ENCODE data around the gene PLCB3.

PLCB3 gene

DNA sequence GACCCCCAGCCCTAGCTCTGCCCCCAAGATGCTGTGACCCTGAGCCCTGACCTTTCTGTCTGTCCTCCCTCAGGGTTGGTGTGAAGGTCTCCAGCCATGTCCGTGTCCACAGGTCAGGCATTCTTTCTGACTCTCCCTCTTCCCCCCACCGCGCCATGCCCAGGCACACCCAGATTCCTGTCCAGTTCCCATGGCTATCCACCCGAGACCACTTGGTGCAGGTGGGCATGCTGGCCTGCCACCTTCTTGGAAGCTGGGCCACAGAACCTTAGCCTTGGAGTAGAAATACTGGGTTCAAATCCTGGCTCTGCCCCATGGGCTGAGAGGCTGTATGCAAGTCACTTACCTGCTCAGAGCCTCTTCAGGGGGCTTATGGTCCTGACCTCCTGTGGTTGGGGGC lies 2.3 kb upstream of the PLCB3 start:
- TF ChIP-seq EZH2 (optimal IDR thresholded peaks at IDR 0.05; ENCODE audit: low read depth, low read length) = no peak
- TF ChIP-seq EZH2phosphoT487 (IDR thresholded peaks at IDR 0.05; ENCODE audit: low read length) = no peak
- TF ChIP-seq CTCF (IDR thresholded peaks at IDR 0.05; ENCODE audit: low read length) = no peak
- Histone ChIP-seq H3F3A (ENCODE audit: insufficient read depth, low read length) (0 out of 2 replicates have a peak, but pooled peaks cover 4% of the 10 kb centered on the region), H3K4me2 (ENCODE audit: low read depth, low read length) (no peak overlapping the region), H3K4me3 (ENCODE audit: low read length) (no peak overlapping the region), H3K27ac (ENCODE audit: low read length) (no peak overlapping the region), H3K9me3 (replicated peaks; ENCODE audit: insufficient read depth, low read length) (no peaks in the 10 kb centered on the region), H3K27me3 (replicated peaks; ENCODE audit: insufficient read depth, low read length) (peaks cover 5% of the 10 kb centered on the region; the same call in 1 of the 2 replicates), H3K9me2 (replicated peaks; ENCODE audit: insufficient read depth, low read length) (no peaks in the 10 kb centered on the region), H3K9ac (ENCODE audit: low read length) (no peak overlapping the region), H3K36me3 (replicated peaks; ENCODE audit: insufficient read depth, low read length) (no peaks in the 10 kb centered on the region), H3K79me2 (ENCODE audit: low read length) (peaks cover 35% of the 10 kb centered on the region), H2AFZ (ENCODE audit: low read length) (no peak overlapping the region), H4K20me1 (ENCODE audit: insufficient read depth, low read length) (no peaks in the 10 kb centered on the region), H3K4me1 (ENCODE audit: low read length) (no peaks in the 10 kb centered on the region; the same call in 1 of the 2 replicates)
- no peak for DNase-seq

DNA sequence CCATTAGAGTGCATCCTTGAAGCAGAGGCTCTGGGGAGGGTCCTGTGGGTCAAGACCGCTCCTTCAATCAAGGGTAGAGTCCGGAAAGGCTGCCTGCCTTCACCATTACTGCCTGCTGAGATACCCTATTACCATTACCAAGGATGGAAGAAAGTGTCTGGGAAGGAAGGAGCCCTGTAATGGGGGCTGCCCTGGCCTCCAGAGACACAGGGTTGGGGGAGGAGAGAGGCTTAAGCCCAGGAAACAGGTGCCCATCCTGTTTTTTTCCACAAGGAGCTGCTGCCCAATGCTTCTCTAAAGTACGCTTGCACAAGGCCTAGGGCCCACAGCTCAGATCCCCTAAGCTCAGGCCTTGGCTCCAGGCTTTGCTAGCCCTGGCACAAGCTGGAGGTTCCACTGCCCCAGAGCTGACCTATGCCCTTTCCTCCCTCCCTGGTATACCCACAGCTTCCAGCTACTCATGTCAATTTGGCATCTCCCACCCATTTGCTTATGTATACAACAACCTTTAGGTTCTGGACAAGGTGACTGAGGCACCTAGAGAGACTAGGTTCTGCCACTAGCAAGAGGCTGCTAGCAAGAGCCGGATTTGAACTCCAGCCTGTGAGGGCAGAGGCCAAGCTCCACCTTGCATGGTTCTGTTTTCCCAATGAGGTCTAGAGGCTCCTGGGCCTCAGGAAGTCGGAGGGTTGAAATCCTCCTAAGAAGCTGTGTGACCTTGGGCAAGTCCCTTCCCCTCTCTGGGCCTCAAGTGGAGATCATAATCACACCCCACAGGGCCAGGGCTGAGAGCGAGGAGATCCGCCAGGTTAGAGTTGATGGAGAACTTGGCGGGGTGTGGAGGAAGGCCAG lies 1.5 kb upstream of the PLCB3 start:
- H3K9me3 ChIP-seq (replicated peaks; ENCODE audit: insufficient read depth, low read length) = no peaks in the 10 kb centered on the region
- no peak overlapping the region for H3K4me2 ChIP-seq (ENCODE audit: low read depth, low read length)
- peaks cover 5% of the 10 kb centered on the region; the same call in 1 of the 2 replicates for H3K27me3 ChIP-seq (replicated peaks; ENCODE audit: insufficient read depth, low read length)
- H3K79me2 ChIP-seq (ENCODE audit: low read length) = peaks cover 27% of the 10 kb centered on the region
- H2AFZ ChIP-seq (ENCODE audit: low read length) = no peak overlapping the region
- H4K20me1 ChIP-seq (ENCODE audit: insufficient read depth, low read length) = no peaks in the 10 kb centered on the region
- no peak overlapping the region for H3K4me3 ChIP-seq (ENCODE audit: low read length)
- H3K4me1 ChIP-seq (ENCODE audit: low read length) = no peaks in the 10 kb centered on the region; the same call in 1 of the 2 replicates
- 0 out of 2 replicates have a peak, but pooled peaks cover 4% of the 10 kb centered on the region for H3F3A ChIP-seq (ENCODE audit: insufficient read depth, low read length)
- no peak overlapping the region for H3K27ac ChIP-seq (ENCODE audit: low read length)
- H3K9me2 ChIP-seq (replicated peaks; ENCODE audit: insufficient read depth, low read length) = no peaks in the 10 kb centered on the region
- H3K9ac ChIP-seq (ENCODE audit: low read length) = no peak overlapping the region
- no peak for DNase-seq
- H3K36me3 ChIP-seq (replicated peaks; ENCODE audit: insufficient read depth, low read length) = no peaks in the 10 kb centered on the region
- TF ChIP-seq CTCF (IDR thresholded peaks at IDR 0.05; ENCODE audit: low read length) = no peak
- TF ChIP-seq EZH2phosphoT487 (IDR thresholded peaks at IDR 0.05; ENCODE audit: low read length) = no peak
- TF ChIP-seq EZH2 (optimal IDR thresholded peaks at IDR 0.05; ENCODE audit: low read depth, low read length) = no peak

- Histone ChIP-seq H3K9me2 (replicated peaks; ENCODE audit: insufficient read depth, low read length) (no peaks in the 10 kb centered on the region), H3K4me3 (ENCODE audit: low read length) (peak overlapping the region; percentile 58)
- TF ChIP-seq CTCF (IDR thresholded peaks at IDR 0.05; ENCODE audit: low read length) (no peak), EZH2 (optimal IDR thresholded peaks at IDR 0.05; ENCODE audit: low read depth, low read length) (no peak), EZH2phosphoT487 (IDR thresholded peaks at IDR 0.05; ENCODE audit: low read length) (no peak)
Observed at GRCh38 chr11:64250415-64251015, 815 bp upstream of the PLCB3 start.

More at GRCh38 chr11:64250415-64251015, 815 bp upstream of the PLCB3 start:
- Histone ChIP-seq H3F3A (ENCODE audit: insufficient read depth, low read length) (0 out of 2 replicates have a peak, but pooled peaks cover 4% of the 10 kb centered on the region), H3K4me1 (ENCODE audit: low read length) (no peaks in the 10 kb centered on the region; the same call in 1 of the 2 replicates), H4K20me1 (ENCODE audit: insufficient read depth, low read length) (no peaks in the 10 kb centered on the region), H3K79me2 (ENCODE audit: low read length) (peaks cover 20% of the 10 kb centered on the region), H3K9ac (ENCODE audit: low read length) (peak overlapping the region; percentile 16; the same call in 1 of the 2 replicates), H3K27ac (ENCODE audit: low read length) (no peak overlapping the region), H3K36me3 (replicated peaks; ENCODE audit: insufficient read depth, low read length) (no peaks in the 10 kb centered on the region), H3K9me3 (replicated peaks; ENCODE audit: insufficient read depth, low read length) (no peaks in the 10 kb centered on the region), H3K27me3 (replicated peaks; ENCODE audit: insufficient read depth, low read length) (peaks cover 5% of the 10 kb centered on the region; the same call in 1 of the 2 replicates), H3K4me2 (ENCODE audit: low read depth, low read length) (peak overlapping the region; percentile 96), H2AFZ (ENCODE audit: low read length) (peak overlapping the region; percentile 84)
- no peak for DNase-seq

Measured in MM.1S (cell line).